HEK293T (cell line): ENCODE results near the gene GPR55.

ENCODE experiments used
- BHLHE40 ChIP-seq: fragments of 450-650 bp; IDR thresholded peaks from 2 replicates; pipeline ENCODE4 v1.6.1; 2016; ENCODE audit warnings: mild to moderate bottlenecking, moderate library complexity, borderline replicate concordance
- FOXM1 ChIP-seq: fragments of 450-650 bp; IDR thresholded peaks from 2 replicates; pipeline ENCODE4 v1.6.1; 2017; ENCODE audit warnings: mild to moderate bottlenecking, borderline replicate concordance
- HDGF ChIP-seq: fragments of 450-650 bp; IDR thresholded peaks from 2 replicates; pipeline ENCODE4 v1.6.1; 2017; ENCODE audit warnings: antibody characterized with exemption, borderline replicate concordance
- NFRKB ChIP-seq: fragments of 450-650 bp; IDR thresholded peaks from 2 replicates; pipeline ENCODE4 v1.6.1; 2016; ENCODE audit warnings: mild to moderate bottlenecking, moderate library complexity
- PKNOX1 ChIP-seq: fragments of 450-650 bp; IDR thresholded peaks from 2 replicates; pipeline ENCODE4 v1.6.1; 2016
- SP1 ChIP-seq: fragments of 450-650 bp; IDR thresholded peaks from 2 replicates; pipeline ENCODE4 v1.6.1; 2017
- SUZ12 ChIP-seq: fragments of 450-650 bp; IDR thresholded peaks from 2 replicates; pipeline ENCODE4 v1.6.1; 2016; ENCODE audit warnings: mild to moderate bottlenecking

- TF ChIP-seq FOXM1 (no peak), SP1 (no peak), NFRKB (no peak), SUZ12 (no peak), BHLHE40 (no peak), HDGF (no peak), PKNOX1 (no peak)
Measured at GRCh38 chr2:230913406-230914143, 11.5 kb downstream of the GPR55 start.
